ENCODE measurements around the gene WDR88.

DNA sequence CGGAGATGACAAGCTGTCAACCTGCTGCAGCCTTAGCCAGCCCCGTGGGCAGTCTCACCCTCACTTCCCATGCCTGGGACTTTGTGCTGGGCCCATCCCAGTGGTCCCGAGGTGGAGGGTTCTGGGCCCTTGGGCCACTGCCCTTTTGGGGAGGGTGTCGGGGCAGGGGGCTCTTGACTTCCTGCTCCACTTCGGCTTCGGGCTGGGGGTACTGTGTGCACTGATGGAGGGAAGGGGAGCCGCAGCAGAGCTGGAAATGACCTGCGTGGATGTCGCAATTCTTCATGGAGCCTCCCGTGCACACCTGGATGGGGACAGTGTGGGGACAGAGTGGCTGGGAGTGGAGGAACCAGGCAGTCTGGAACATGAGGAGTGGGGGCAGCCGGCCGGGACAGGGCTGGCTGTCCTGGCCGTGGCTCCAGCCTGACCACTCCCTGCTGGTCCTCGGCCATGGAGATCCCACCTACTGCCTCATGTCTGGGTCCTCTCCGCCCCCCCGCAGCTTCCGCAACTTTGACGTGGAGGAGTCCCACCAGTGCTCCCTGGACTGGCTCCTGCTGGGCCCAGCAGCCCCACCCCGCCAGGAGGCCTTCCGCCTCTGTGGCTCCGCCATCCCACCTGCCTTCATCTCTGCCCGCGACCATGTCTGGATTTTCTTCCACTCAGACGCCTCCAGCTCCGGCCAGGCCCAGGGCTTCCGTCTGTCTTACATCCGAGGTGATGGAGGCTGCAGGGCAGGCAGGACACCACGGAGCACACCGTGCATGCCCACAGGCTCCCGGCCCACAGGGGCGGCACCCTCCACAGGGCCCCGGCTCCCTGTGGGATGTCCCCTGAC lies 72.4 kb downstream of the WDR88 start:
- TF ChIP-seq, protein P1, sequence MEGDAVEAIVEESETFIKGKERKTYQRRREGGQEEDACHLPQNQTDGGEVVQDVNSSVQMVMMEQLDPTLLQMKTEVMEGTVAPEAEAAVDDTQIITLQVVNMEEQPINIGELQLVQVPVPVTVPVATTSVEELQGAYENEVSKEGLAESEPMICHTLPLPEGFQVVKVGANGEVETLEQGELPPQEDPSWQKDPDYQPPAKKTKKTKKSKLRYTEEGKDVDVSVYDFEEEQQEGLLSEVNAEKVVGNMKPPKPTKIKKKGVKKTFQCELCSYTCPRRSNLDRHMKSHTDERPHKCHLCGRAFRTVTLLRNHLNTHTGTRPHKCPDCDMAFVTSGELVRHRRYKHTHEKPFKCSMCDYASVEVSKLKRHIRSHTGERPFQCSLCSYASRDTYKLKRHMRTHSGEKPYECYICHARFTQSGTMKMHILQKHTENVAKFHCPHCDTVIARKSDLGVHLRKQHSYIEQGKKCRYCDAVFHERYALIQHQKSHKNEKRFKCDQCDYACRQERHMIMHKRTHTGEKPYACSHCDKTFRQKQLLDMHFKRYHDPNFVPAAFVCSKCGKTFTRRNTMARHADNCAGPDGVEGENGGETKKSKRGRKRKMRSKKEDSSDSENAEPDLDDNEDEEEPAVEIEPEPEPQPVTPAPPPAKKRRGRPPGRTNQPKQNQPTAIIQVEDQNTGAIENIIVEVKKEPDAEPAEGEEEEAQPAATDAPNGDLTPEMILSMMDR (optimal IDR thresholded peaks at IDR 0.05 in 1 of 3, IDR thresholded peaks at IDR 0.05 in 1 of 3, conservative IDR thresholded peaks at IDR 0.05 in 1 of 3; ENCODE audit: extremely low read depth in 1 of 3, insufficient read depth in 2 of 3, low read length in 3 of 3): no peak
- TF ChIP-seq EZH2 (IDR thresholded peaks at IDR 0.05; ENCODE audit: low read length): no peak

All from keratinocyte (primary cell).